HG02588 (cell line): ENCODE results near the gene APH1B.
"Not testable (repeated sequence)": the region's sequence is repeated elsewhere in the genome, so short reads cannot be mapped to it uniquely, and the experiment has no call there.

ENCODE experiments used
- ATAC-seq: cut with Tn5 transposase; IDR thresholded peaks from one replicate; pipeline ENCODE4 v1.9.1; 2021; ENCODE audit warnings: mild to moderate bottlenecking, moderate library complexity; ENCODE audit not compliant: unreplicated experiment

Gene APH1B

DNA sequence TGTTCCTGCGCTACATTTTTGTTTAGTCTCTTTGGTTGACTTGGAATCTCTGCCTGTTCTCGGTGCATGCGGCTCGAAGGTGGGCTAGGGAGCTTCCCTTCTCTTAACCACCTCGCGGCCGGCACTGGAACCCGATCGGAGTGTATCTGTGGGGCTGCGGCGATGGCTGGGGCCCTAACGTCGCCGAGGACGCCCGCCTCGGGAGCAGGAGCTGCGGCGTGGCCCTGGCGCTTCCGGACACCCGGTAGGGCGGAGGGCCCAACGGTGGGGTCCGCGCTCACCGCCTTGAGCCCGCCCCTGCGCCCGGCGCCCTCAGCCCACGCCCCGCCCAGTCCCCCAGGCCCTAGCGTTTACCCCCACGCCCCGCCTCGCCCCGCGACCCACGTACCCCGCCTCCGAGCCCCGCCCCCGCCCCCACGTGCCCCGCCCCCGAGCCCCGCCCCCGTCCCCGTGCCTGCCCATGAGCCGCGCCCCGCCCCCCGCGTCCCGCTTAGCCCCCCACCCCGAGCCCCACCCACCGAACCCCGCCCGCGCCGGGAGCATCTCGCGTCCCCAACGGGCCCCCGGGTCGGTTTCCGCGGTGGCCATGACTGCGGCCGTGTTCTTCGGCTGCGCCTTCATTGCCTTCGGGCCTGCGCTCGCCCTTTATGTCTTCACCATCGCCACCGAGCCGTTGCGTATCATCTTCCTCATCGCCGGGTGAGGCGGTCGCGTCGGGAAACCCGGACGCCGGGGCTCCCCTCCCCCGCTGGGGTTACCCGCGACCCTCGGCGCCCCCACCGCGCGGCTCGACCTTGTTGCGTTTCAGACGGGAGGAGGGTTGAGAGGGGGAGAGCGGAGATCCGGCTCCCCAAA lies at the start of gene APH1B:
Gene APH1B, plus strand, starts transcription at position 568 of the 855 bp plus-strand sequence. Its CDS starts 19 bp downstream, at position 587.
- peak; percentile 75 for ATAC-seq

DNA sequence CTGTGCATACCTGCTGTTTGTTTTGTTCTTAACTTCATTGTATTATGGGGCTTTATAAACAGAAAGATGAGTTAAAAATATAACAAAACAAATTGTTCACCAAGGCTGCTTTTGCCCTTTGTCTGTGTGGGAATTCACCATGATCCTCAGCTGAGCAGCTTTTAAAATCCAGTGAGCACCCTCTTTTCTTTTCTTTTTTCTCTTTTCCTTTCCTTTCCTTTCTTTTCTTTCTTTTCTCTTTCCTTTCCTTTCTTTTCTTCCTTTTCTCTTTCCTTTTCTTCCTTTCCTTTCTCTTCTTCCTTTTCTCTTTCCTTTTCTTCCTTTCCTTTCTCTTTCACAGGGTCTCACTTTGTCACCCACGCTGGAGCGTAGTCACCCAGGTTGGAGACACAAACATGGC lies 49.7 kb upstream of the APH1B start:
- no peak for ATAC-seq

DNA sequence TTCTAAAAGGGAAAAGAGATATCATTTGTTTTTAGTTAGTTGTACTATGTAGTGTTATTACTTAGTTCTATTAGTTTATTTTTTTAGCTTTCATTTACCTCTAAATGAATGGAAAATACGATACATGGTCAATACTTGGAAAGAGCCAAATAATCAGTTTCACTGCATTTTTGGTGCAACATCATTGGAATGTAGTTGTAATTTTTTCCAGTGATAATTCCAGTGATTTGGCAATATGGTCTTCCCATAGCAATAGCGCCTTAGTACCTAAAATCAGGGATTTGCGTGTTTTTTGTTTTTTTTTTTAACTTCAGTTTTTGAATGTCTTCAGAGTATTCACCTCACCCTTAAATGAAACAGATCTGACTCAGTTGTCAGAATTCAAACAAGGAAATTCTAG lies 46.2 kb upstream of the APH1B start:
- ATAC-seq = no peak

- ATAC-seq = no peak
Measured at GRCh38 chr15:63231706-63232105, 45.7 kb upstream of the APH1B start.

GRCh38 chr15:63232405-63232804 lies 45.0 kb upstream of the APH1B start:
- ATAC-seq = no peak

DNA sequence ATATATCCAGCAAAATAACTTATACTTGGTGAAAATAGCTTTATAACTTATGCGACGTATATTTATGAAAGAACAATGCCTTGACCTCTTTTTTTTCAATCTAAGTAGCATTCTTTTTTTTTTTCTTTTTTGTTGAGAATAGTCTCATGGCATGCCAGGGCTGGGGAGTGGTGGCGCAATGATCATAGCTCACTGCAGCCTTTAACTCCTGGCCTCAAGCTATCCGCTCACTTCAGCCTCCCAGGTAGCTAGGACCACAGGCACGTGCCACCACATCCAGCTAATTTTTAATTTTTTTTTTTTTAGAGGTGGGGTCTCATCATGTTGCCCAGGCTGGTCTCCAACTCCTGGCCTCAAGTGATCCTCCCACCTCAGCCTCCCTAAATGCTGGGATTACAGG lies 44.5 kb upstream of the APH1B start:
- no peak for ATAC-seq

- ATAC-seq = no peak
Measured at GRCh38 chr15:63233667-63234423, 43.6 kb upstream of the APH1B start.

GRCh38 chr15:63234451-63234870 lies 42.9 kb upstream of the APH1B start:
- ATAC-seq = no peak

- ATAC-seq = no peak
Measured at GRCh38 chr15:63236272-63236671, 41.1 kb upstream of the APH1B start.

DNA sequence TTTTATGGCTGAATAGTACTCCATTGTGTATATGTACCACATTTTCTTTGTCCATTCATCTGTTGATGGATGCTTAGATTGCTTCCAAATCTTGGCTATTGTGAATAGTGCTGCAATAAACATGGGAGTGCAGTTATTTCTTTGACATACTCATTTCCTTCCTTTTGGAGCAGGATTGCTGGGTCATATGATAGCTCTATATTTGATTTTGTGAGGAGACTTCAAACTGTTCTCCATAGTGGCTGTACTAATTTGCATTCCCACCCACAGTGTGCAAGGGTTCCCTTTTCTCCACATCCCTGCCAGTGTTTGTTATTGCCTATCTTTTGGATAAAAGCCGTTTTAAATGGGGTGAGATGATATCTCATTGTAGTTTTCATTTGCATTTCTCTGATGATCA lies 40.3 kb upstream of the APH1B start:
- ATAC-seq = not testable (repeated sequence)

DNA sequence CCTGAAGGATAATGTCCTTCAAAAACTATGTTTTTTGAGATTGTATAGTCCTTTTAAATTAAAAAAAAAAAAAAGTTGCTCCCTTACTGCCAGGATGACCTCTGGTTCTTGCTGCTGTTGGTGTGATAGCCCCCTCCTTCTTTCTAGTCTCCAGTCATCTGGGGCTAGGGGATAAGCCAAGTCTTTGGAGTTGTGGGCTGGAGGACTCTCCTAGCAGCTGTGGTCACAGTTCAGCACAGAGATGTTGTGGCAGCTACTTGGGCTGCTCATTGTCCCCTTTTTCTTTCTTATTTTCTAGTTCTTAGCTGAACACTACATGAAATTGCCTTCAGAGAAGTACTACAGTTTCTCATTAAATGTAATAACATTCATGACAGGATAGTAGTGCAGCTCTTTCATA lies 39.2 kb upstream of the APH1B start:
- ATAC-seq = no peak

GRCh38 chr15:63238796-63239195 lies 38.6 kb upstream of the APH1B start:
- ATAC-seq = no peak

DNA sequence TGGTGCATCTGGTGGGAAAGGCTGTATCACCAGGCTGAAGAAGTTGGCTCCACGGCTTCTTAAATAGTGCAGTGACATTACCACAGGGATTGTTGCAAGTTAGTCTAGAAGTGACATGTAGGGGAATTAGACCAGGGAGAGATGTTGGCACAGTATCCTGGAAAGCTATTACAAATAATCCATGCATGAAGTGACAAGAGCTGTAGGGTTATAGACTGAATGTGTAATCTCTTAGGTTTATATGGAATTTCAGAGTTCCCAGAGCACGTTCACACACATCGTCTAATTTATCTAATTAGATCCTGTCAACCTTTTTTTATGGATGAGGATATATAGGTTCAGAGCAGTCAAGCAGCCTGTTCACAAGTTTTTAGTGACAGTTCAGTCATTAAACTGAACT lies 37.3 kb upstream of the APH1B start:
- ATAC-seq = no peak

GRCh38 chr15:63241316-63241715 lies 36.1 kb upstream of the APH1B start:
- no peak for ATAC-seq

GRCh38 chr15:63243101-63243500 lies 34.3 kb upstream of the APH1B start:
- no peak for ATAC-seq

DNA sequence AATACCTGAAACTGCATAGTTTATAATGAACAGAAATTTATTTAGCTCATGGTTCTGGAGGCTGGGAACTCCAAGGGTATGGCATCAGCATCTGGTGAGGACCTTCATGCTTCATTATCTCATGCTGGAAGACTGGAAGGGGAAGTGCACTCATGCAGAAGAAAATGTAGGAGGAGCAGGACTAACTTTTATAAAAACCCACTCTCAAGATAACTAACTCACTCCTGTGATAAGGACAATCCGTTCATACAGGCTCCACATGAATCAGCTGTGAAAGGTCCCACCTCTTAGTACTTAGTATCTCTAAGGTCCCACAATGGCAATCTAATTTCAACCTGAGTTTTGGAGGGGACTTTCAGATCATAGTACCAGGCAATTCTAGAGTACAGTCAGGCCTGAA lies 33.6 kb upstream of the APH1B start:
- no peak for ATAC-seq

GRCh38 chr15:63244399-63244798 lies 33.0 kb upstream of the APH1B start:
- no peak for ATAC-seq

- no peak for ATAC-seq
Measured at GRCh38 chr15:63244976-63245645, 32.3 kb upstream of the APH1B start.

DNA sequence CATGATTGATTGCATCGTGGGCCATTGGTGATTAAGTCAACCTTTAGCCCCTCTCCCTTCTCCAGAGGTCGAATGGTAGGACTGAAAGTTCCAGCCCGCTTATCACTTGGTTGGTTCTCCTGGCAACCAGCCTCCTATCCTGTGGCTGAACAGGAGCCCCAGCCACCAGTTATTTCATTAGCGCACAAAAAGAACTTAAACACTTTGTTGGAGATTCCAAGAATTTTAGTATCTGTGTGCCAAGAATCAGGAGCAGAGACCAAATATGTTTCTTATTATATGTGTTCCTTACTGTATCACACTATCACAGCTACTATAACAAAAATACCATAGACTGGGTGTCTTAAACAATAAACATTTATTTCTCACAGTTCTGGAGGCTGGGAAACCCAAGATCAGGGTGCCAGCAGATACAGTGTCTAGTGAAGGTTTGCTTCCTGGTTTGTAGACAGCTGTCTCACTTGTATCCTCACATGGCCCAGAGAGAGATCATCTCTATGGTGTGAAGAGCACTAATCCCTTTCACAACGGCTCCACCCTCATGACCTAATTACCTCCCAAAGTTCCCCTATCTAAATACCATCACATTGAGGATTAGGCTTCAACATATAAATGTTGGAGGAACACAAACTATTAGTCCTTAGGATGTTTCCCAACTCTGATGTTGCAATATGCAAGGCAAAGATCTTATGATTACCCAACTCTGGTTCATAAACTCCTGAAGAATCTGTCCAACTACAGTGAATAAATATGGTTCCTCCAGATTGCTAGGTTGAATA lies 30.5 kb upstream of the APH1B start:
- ATAC-seq = no peak

- ATAC-seq = no peak
Measured at GRCh38 chr15:63250312-63250965, 27.0 kb upstream of the APH1B start.
